OCI-LY1 (cell line): ENCODE results near the gene WDR75.

ENCODE experiments used
- CTCF ChIP-seq: fragments of 200-600 bp; sonication (generic), shearing (Covaris generic); IDR thresholded peaks from 2 replicates; pipeline ENCODE4 v1.5.1; 2017; ENCODE audit warnings: mild to moderate bottlenecking, antibody characterized with exemption, low read length, moderate library complexity, mixed read lengths
- EZH2 ChIP-seq: fragments of 200-600 bp; sonication (generic), shearing (Covaris generic); IDR thresholded peaks from 2 replicates; pipeline ENCODE4 v1.8.0; 2017; ENCODE audit warnings: borderline replicate concordance, mixed run types, mild to moderate bottlenecking, antibody characterized with exemption, low read length, moderate library complexity, mixed read lengths

GRCh38 chr2:189502714-189503113 is 61.4 kb downstream of the WDR75 start:
- no peak for TF ChIP-seq CTCF
- no peak for TF ChIP-seq EZH2
